ENCODE data around the gene TSPAN16. TPM values are rescaled to one million over a fixed set of nuclear protein-coding genes. Genes with fewer than 3 reads are reported as not detected.

Gene TSPAN16
- total and polyA plus RNA-seq, 3 donors from 2014 or later = 42.5 to 180 (median 137) TPM

GRCh38 chr19:11251217-11251616 lies 44.7 kb upstream of the TSPAN16 start:
- Histone ChIP-seq H3K4me1 (peaks cover 17% of the 10 kb centered on the region), H3K27ac (no peak overlapping the region), H3K4me3 (no peak overlapping the region), H3K9me3 (no peaks in the 10 kb centered on the region), H3K36me3 (ENCODE audit: low read depth, missing control alignments) (no peaks in the 10 kb centered on the region), H3K27me3 (no peaks in the 10 kb centered on the region)
- no peak for TF ChIP-seq POLR2A (IDR thresholded peaks at IDR 0.05)
- TF ChIP-seq, protein P1, sequence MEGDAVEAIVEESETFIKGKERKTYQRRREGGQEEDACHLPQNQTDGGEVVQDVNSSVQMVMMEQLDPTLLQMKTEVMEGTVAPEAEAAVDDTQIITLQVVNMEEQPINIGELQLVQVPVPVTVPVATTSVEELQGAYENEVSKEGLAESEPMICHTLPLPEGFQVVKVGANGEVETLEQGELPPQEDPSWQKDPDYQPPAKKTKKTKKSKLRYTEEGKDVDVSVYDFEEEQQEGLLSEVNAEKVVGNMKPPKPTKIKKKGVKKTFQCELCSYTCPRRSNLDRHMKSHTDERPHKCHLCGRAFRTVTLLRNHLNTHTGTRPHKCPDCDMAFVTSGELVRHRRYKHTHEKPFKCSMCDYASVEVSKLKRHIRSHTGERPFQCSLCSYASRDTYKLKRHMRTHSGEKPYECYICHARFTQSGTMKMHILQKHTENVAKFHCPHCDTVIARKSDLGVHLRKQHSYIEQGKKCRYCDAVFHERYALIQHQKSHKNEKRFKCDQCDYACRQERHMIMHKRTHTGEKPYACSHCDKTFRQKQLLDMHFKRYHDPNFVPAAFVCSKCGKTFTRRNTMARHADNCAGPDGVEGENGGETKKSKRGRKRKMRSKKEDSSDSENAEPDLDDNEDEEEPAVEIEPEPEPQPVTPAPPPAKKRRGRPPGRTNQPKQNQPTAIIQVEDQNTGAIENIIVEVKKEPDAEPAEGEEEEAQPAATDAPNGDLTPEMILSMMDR (IDR thresholded peaks at IDR 0.05) = no peak
- DNase-seq = no peak
- WGBS, 2 donors = 92 to 95% methylated on average over 4 of the region's 4 CpGs
- intact Hi-C loops (cut with DNase I; ENCODE audit: low total_unique reads) = no loop called here

DNA sequence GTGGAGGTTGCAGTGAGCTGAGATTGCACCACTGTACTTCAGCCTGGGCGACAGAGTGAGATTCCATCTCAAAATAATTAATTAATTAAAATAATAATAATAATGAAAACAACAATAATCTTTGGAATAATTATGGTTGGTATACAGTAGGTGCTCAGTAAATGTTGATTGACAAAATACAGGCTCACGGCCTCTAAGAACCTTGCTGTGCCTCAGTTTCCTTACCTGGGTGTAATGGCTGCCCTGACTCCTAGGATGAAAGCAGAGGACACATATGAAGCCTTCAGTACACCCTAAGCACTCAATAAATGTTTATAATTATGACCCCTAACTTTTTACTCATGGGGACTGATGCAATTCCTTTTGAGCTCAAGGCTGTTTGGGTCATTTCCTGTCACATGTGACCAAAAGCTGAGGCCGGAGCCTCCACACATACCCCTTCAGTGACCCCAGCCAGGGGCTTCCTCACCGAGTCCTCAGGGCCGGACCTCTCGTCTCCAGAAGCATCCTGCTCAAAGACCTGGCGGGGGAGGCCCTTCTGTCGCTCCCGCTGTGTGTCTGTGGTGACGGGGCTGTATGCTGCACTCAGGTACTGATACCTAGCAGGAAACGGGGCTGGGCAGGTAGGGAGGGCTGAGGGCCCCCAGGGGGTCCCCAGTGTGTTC lies 44.2 kb upstream of the TSPAN16 start:
- WGBS, 2 donors = 84 to 87% methylated on average over 10 to 11 of the region's 11 CpGs
- TF ChIP-seq POLR2A (IDR thresholded peaks at IDR 0.05) = no peak
- TF ChIP-seq, protein P1 (IDR thresholded peaks at IDR 0.05) = no peak
- Histone ChIP-seq H3K4me3 (no peak overlapping the region), H3K4me1 (peaks cover 17% of the 10 kb centered on the region), H3K27me3 (no peaks in the 10 kb centered on the region), H3K27ac (no peak overlapping the region), H3K9me3 (no peaks in the 10 kb centered on the region), H3K36me3 (ENCODE audit: low read depth, missing control alignments) (no peaks in the 10 kb centered on the region)
- intact Hi-C loops (cut with DNase I; ENCODE audit: low total_unique reads) = no loop called here
- no peak for DNase-seq

DNA sequence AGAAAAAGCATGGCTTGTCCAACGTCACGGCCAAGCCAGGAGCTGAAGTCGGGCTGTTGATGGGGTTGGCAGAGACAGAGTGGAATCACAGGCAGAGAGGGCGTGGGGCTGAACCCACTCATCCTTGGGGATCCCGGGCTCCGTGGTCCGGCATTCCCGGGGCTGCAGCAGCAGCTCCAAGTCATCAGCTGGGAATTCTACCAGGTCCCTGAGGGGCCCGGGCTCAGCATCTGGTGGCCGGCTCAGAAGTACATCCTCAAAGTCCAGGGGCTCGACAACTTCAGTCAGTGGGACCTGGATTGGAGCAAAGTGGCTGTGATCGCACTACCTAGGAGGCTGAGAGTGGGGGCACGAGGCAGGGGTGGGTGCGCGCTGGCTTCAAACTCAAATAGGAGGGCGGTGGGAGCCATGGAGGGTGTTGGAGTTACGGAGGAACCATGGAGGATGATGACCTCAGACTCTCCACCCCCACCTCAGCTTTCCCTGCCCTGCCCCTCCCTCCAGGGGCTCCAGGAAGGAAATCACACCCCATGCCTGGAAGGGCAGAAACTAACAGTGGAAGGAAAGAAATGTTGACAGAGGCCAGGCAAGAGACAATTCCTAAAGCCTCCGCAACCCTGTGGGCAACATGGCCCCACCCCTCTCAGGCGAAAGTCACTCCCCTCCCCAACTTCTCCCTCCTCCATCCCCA lies 43.1 kb upstream of the TSPAN16 start:
- no peak for DNase-seq
- H3K4me1 ChIP-seq = peaks cover 13% of the 10 kb centered on the region
- no peak overlapping the region for H3K4me3 ChIP-seq
- intact Hi-C loops (cut with DNase I; ENCODE audit: low total_unique reads) = no loop called here
- no peaks in the 10 kb centered on the region for H3K27me3 ChIP-seq
- H3K36me3 ChIP-seq (ENCODE audit: low read depth, missing control alignments) = no peaks in the 10 kb centered on the region
- TF ChIP-seq POLR2A (IDR thresholded peaks at IDR 0.05) = no peak
- no peaks in the 10 kb centered on the region for H3K9me3 ChIP-seq
- H3K27ac ChIP-seq = no peak overlapping the region
- WGBS, 2 donors = 86 to 88% methylated on average over 17 to 19 of the region's 19 CpGs

GRCh38 chr19:11254666-11255065 lies 41.3 kb upstream of the TSPAN16 start:
- TF ChIP-seq POLR2A (IDR thresholded peaks at IDR 0.05) = no peak
- TF ChIP-seq, protein P1 (IDR thresholded peaks at IDR 0.05) = no peak
- Histone ChIP-seq H3K27ac (no peak overlapping the region), H3K4me3 (no peak overlapping the region), H3K9me3 (no peaks in the 10 kb centered on the region), H3K36me3 (ENCODE audit: low read depth, missing control alignments) (no peaks in the 10 kb centered on the region), H3K27me3 (no peaks in the 10 kb centered on the region), H3K4me1 (peaks cover 10% of the 10 kb centered on the region)
- 82 to 94% methylated on average over 5 of the region's 5 CpGs for WGBS, 2 donors
- DNase-seq = no peak
- intact Hi-C loops (cut with DNase I; ENCODE audit: low total_unique reads) = no loop called here

DNA sequence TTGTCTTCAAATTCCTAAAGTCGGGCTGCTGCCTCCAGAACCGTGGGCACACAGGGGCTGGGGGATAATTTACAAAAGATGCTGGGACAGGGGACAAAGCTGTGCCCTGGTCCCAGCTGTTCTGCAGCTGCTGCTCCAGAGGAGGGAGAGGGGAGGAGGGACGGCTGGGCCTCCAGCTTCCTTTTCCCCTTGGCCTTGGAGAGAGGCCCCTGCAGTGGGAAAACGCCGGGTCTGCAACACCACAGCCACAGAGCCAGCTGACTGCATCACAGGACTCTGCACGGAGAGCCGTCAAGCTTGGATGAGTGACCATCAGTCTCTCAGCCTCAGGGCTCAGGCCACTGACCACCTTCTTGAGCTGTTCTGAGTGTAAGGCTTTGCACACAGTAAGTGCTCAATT lies 39.8 kb upstream of the TSPAN16 start:
- H3K4me3 ChIP-seq = no peak overlapping the region
- H3K27me3 ChIP-seq = no peaks in the 10 kb centered on the region
- peaks cover 11% of the 10 kb centered on the region for H3K4me1 ChIP-seq
- peak; percentile 72 for DNase-seq
- H3K36me3 ChIP-seq (ENCODE audit: low read depth, missing control alignments) = no peaks in the 10 kb centered on the region
- H3K9me3 ChIP-seq = no peaks in the 10 kb centered on the region
- intact Hi-C loops (cut with DNase I; ENCODE audit: low total_unique reads) = no loop called here
- H3K27ac ChIP-seq = peak overlapping the region in 1 of 2 donors; percentile 64
- no peak for TF ChIP-seq POLR2A (IDR thresholded peaks at IDR 0.05)
- TF ChIP-seq, protein P1 (IDR thresholded peaks at IDR 0.05) = no peak
- WGBS, 2 donors = 19 to 25% methylated on average over 7 of the region's 7 CpGs

All from testis (tissue), 3 donors.